ENCODE measurements around the gene KCNMA1. TPM values are rescaled to one million over a fixed set of nuclear protein-coding genes. Genes with fewer than 3 reads are reported as not detected.

Gene KCNMA1
- polyA plus RNA-seq, 1 of the 3 experiments (the other 2 are of a cell fraction): 107 TPM

- TF ChIP-seq POLR2AphosphoS5 (IDR thresholded peaks at IDR 0.05; ENCODE audit: low read depth, low read length) (no peak), TAF1 (IDR thresholded peaks at IDR 0.05; ENCODE audit: borderline replicate concordance, low read depth, low read length) (no peak), MXI1 (IDR thresholded peaks at IDR 0.05; ENCODE audit: low read depth, low read length) (peak; percentile 45; the same call in 1 of the 2 replicates), EP300 (IDR thresholded peaks at IDR 0.05; ENCODE audit: borderline replicate concordance in 1 of 2, low read depth in 1 of 2, low read length in 1 of 2) (peak in 1 of 2 experiments; percentile 100; a peak in 2 of 4 replicates), RAD21 (IDR thresholded peaks at IDR 0.05; ENCODE audit: low read length) (peak; percentile 51), USF1 (IDR thresholded peaks at IDR 0.05; ENCODE audit: borderline replicate concordance, low read depth) (no peak), RFX5 (IDR thresholded peaks at IDR 0.05; ENCODE audit: low read length) (no peak), TCF12 (IDR thresholded peaks at IDR 0.05) (peak; percentile 56; the same call in 1 of the 2 replicates), JUND (IDR thresholded peaks at IDR 0.05) (no peak), TEAD4 (IDR thresholded peaks at IDR 0.05; ENCODE audit: borderline replicate concordance, insufficient read depth) (no peak), NRF1 (IDR thresholded peaks at IDR 0.05; ENCODE audit: low read depth, low read length) (no peak)
- TF ChIP-seq, protein P1, sequence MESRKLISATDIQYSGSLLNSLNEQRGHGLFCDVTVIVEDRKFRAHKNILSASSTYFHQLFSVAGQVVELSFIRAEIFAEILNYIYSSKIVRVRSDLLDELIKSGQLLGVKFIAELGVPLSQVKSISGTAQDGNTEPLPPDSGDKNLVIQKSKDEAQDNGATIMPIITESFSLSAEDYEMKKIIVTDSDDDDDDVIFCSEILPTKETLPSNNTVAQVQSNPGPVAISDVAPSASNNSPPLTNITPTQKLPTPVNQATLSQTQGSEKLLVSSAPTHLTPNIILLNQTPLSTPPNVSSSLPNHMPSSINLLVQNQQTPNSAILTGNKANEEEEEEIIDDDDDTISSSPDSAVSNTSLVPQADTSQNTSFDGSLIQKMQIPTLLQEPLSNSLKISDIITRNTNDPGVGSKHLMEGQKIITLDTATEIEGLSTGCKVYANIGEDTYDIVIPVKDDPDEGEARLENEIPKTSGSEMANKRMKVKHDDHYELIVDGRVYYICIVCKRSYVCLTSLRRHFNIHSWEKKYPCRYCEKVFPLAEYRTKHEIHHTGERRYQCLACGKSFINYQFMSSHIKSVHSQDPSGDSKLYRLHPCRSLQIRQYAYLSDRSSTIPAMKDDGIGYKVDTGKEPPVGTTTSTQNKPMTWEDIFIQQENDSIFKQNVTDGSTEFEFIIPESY (IDR thresholded peaks at IDR 0.05; ENCODE audit: borderline replicate concordance, low read depth): no peak
Measured at GRCh38 chr10:76939933-76940468, 697.6 kb downstream of the KCNMA1 start (continued).

GRCh38 chr10:76937181-76937600 lies 700.4 kb downstream of the KCNMA1 start:
- no peaks in the 10 kb centered on the region for H4K20me1 ChIP-seq (ENCODE audit: insufficient read depth)
- ChIA-PET POLR2A (interaction anchor here (0.6 to 6.0 kb wide), 5 partner anchors 31 to 940 kb away, joined by 3 to 105 read pairs (median 4); no protein-coding TSS in a partner anchor), CTCF (interaction anchor here (0.6 to 2.3 kb wide), 7 partner anchors 31 to 288 kb away, joined by 3 to 9 read pairs (median 3); no protein-coding TSS in a partner anchor)
- no peak overlapping the region for H2AFZ ChIP-seq (ENCODE audit: low read depth)
- no peaks in the 10 kb centered on the region for H3K27me3 ChIP-seq (ENCODE audit: insufficient read depth)
- H3K4me1 ChIP-seq (ENCODE audit: control insufficient read depth in 1 of 2, insufficient read depth in 2 of 2, low read depth in 1 of 2, low read length in 1 of 2): peaks cover 0 to 51% of the 10 kb centered on the region in 2 experiments; a peak in 2 of 4 replicates
- no peak overlapping the region for H3K4me2 ChIP-seq
- H3K9me3 ChIP-seq: no peaks in the 10 kb centered on the region
- peak; percentile 34 for DNase-seq
- H3K36me3 ChIP-seq (replicated peaks in 1 of 2; ENCODE audit: control insufficient read depth in 1 of 2, insufficient read depth in 2 of 2, low read length in 1 of 2): peaks cover 0 to 30% of the 10 kb centered on the region in 2 experiments
- WGBS (ENCODE audit: low lambda C conversion rate): 49% methylated on average over 2 of the region's 2 CpGs
- H3K4me3 ChIP-seq (ENCODE audit: low read depth in 2 of 2, low read length in 1 of 2): no peak overlapping the region
- H3K27ac ChIP-seq (ENCODE audit: low read depth in 2 of 2, low read length in 1 of 2): peak overlapping the region in 1 of 2 experiments; percentile 95; a peak in 2 of 4 replicates
- no peak overlapping the region for H3K9ac ChIP-seq
- H3F3A ChIP-seq (replicated peaks; ENCODE audit: insufficient read depth): no peaks in the 10 kb centered on the region
- no peaks in the 10 kb centered on the region for H3K9me2 ChIP-seq
- H3K79me2 ChIP-seq (ENCODE audit: insufficient read depth): no peaks in the 10 kb centered on the region
- no peak for TF ChIP-seq MAX (IDR thresholded peaks at IDR 0.05; ENCODE audit: low read depth)
- TF ChIP-seq MXI1 (IDR thresholded peaks at IDR 0.05; ENCODE audit: low read depth, low read length): peak; percentile 43; the same call in 1 of the 2 replicates
- TF ChIP-seq, protein P2, sequence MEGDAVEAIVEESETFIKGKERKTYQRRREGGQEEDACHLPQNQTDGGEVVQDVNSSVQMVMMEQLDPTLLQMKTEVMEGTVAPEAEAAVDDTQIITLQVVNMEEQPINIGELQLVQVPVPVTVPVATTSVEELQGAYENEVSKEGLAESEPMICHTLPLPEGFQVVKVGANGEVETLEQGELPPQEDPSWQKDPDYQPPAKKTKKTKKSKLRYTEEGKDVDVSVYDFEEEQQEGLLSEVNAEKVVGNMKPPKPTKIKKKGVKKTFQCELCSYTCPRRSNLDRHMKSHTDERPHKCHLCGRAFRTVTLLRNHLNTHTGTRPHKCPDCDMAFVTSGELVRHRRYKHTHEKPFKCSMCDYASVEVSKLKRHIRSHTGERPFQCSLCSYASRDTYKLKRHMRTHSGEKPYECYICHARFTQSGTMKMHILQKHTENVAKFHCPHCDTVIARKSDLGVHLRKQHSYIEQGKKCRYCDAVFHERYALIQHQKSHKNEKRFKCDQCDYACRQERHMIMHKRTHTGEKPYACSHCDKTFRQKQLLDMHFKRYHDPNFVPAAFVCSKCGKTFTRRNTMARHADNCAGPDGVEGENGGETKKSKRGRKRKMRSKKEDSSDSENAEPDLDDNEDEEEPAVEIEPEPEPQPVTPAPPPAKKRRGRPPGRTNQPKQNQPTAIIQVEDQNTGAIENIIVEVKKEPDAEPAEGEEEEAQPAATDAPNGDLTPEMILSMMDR (IDR thresholded peaks at IDR 0.05): no peak
- no peak for TF ChIP-seq FOXM1 (IDR thresholded peaks at IDR 0.05; ENCODE audit: low read depth)
- TF ChIP-seq CHD2 (IDR thresholded peaks at IDR 0.05; ENCODE audit: low read length, partially characterized antibody): no peak
- TF ChIP-seq TCF12 (IDR thresholded peaks at IDR 0.05): peak; percentile 38; the same call in 1 of the 2 replicates
- TF ChIP-seq, protein P3, sequence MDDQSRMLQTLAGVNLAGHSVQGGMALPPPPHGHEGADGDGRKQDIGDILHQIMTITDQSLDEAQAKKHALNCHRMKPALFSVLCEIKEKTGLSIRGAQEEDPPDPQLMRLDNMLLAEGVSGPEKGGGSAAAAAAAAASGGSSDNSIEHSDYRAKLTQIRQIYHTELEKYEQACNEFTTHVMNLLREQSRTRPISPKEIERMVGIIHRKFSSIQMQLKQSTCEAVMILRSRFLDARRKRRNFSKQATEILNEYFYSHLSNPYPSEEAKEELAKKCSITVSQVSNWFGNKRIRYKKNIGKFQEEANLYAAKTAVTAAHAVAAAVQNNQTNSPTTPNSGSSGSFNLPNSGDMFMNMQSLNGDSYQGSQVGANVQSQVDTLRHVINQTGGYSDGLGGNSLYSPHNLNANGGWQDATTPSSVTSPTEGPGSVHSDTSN (IDR thresholded peaks at IDR 0.05): no peak
- no peak for TF ChIP-seq SIN3A (IDR thresholded peaks at IDR 0.05; ENCODE audit: borderline replicate concordance, low read depth, low read length)
- 0 out of 2 replicates have a peak, but pooled peaks have one; percentile 65 for TF ChIP-seq RCOR1 (IDR thresholded peaks at IDR 0.05; ENCODE audit: low read length)
- no peak for TF ChIP-seq RXRA (IDR thresholded peaks at IDR 0.05; ENCODE audit: borderline replicate concordance, low read depth)
- TF ChIP-seq NRF1 (IDR thresholded peaks at IDR 0.05; ENCODE audit: low read depth, low read length): no peak
- no peak for TF ChIP-seq USF1 (IDR thresholded peaks at IDR 0.05; ENCODE audit: borderline replicate concordance, low read depth)
- TF ChIP-seq GABPA (IDR thresholded peaks at IDR 0.05; ENCODE audit: low read depth): no peak
- no peak for TF ChIP-seq MEF2A (IDR thresholded peaks at IDR 0.05; ENCODE audit: borderline replicate concordance, low read depth)
- TF ChIP-seq, protein P4, sequence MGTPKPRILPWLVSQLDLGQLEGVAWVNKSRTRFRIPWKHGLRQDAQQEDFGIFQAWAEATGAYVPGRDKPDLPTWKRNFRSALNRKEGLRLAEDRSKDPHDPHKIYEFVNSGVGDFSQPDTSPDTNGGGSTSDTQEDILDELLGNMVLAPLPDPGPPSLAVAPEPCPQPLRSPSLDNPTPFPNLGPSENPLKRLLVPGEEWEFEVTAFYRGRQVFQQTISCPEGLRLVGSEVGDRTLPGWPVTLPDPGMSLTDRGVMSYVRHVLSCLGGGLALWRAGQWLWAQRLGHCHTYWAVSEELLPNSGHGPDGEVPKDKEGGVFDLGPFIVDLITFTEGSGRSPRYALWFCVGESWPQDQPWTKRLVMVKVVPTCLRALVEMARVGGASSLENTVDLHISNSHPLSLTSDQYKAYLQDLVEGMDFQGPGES (IDR thresholded peaks at IDR 0.05; ENCODE audit: low read depth, low read length): no peak
- TF ChIP-seq JUND (IDR thresholded peaks at IDR 0.05): no peak

Data from SK-N-SH (cell line).